NCI-H510A (cell line): ENCODE data around the gene C18orf63.

Experiments used
- DNase-seq: peaks from one replicate; lab custom pipeline; 2025; lab: John Stamatoyannopoulos, UW

C18orf63 gene

DNA sequence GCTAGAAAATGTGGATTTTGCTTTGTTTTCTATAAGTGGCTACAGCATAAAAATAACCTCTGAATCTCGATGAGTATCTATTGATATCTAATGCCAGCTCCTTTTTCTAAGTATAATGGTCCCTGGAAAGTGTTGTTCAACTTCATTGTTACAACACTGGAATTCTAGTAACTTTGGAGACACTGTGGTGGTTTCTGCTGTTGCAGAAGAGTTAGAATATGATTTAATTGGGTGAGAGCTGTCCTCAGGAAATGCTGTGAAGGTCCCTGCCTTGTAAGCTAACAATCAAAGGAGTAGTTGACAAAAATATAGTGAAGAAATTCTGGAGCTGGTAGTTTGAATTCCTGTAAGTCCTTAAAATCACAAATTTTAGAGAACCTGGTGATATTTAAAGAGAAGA lies 62.1 kb downstream of the C18orf63 start:
- no peak for DNase-seq

DNA sequence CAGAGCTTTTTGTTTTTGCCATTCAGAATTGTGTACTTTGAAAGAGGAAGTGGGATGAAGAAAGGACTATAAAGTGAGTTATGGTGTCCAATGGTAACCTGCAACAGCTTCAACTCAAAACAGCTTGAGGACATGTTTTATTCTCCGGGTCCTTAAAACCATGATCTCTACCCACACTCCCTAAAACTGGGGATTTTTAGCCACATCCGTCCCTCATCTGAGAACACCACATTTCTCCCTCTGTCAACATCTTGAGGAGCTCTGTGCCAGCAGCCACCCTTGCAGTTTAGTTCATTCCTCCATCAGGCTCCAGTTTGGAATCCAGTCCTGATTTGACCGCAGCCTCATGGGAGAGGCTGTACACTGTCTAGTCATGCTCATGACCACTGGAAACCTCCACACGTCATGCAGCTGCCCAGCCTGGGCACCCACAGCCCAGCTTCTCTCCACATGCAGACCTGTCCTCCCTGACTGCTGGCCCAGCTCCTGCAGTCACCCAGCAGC lies 62.6 kb downstream of the C18orf63 start:
- no peak for DNase-seq

DNA sequence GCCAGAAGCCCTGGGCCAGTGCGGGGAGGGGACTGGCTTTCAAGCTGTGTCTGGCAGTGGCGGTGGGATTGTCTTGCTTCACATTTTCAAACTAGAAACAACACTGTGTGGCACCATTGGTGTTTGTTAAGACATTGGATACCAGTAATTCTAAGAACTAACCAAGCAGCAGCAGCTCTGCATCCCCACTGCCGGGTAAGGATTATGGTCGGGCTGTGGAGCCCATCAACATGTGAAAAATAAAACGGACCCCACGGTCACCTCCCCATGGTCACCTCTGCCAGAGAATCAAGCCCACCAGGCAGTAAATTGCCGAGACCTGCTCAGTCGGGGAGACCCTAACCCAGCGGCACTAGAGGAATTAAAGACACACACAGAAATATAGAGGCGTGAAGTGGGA lies 65.3 kb downstream of the C18orf63 start:
- DNase-seq: no peak

DNA sequence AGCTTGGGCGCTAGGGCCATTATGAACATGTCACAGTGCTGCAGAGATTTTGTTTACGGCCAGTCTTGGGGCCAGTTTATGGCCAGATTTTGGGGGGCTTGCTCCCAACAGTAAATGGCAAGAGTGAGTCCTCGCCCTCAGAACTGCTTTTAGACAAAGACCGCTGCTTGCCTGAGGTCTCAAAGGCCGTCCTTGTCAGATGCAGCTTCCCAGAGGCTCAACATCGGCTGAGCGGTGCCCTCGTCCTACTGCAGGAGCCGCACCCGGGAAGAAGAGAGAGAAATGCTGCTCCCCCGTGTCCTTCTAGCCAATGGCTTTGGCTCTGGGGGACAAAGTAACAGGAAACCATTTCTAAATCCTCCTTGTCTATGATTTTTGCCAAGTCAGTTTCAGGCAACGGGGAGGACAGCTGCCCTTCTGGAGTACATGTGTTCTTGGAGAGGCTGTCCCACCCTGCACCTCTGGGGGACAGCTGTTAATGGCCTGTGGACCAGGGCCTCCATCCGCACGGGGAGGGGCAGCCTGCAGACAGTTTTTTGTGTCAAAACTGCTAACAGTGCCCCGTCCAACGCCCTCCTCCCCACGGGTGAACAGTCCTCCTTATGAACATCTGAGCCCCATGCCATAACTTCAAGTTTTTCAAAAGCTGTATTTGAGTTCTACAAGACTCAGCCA lies 66.1 kb downstream of the C18orf63 start:
- DNase-seq: no peak

DNA sequence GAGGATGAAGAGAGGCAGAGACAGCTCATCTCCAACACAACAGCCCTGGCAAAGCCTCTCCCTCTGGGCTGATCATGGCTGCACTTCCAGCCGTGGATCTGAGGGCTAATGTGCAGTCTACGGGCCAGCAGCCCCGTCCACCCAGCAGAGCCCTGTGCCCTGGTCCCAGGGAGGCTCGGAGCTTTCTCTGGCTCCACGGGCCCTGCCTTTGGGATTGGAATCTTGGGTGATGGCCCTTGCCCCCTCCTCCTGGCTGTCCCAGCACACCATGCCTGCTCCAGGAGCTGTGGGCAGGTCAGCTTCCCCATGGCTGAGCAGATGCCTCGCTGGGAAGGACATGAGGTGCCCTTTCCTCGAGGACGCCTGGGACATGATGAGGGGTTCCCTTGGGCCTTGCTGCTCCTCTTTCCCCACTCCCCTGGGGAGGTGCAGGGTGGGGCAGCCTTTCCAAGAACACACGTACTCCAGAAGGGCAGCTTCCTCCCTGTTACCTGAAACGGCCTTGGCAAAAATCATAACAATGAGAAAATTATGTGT lies 66.9 kb downstream of the C18orf63 start:
- no peak for DNase-seq

DNA sequence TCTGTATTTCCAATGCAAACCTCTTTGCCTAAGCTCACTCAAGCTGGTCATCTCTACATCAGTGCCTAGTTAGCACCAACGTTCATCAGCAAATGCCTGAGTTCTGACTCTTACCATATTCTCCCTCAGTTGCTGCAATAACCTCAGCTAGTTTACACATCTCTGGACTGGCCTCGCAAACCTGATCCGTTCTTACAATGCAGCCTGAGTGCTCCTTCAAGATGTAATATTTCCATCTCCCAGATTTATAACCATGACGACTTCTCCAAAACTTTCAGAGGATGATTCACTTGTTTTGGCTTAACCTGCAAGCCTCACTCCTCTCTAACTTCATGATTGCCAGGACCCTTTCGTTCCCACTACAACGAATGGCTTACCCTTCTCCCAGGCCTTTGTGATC lies 71.7 kb downstream of the C18orf63 start:
- no peak for DNase-seq

DNA sequence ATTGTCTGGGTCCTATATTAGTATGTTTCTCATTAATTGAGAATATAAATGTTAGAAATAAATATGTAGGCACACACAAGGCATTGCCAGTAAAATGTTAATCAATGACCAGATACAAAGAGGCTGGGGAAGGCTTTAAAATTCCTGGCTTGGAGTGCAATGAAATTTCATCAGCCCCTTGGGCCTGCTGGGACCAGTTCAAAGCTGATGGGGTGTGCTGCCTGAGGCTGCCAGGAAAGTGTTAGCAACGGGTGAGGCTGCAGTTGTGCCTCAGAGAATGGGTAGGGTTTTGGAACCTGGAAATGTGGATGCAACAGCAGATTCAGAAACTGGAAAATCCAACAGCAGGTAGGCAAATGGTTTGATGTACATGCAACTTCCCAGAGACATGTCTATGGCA lies 72.6 kb downstream of the C18orf63 start:
- DNase-seq: no peak

DNA sequence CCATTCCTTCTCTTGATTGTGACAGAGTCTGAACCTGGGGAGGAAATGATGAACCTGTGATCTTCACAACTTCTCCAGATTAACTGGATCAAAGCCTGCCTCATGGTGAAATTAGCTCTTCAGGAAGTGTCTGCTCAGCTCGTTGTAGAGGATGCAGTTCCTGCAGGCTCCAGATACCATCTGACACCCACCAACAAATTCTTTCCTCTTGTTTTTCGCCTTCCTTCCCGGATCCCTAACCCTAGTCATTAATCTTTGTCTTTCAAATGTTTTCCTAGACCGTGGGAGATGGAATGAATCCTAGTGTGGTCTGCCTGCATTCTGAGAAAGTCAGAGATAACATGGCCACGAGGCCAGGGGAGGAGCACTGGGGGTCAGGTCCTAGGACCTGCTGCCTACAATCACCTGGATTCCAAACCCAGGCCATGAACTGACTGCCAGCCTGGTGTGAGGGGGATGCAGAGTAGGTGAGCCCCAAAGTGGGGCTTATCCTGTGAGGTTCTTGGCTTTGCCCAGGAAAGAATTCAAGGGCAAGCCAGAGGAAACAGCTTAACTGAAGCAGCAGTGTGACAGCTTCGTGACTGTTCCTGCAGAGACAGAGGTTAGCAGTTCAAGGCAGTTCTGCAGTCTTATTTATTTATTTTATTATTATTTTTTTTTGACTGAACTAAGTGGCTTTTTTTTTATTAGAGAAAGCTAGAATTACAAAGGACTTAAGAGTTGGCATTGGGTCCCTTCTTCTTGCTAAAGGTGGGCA lies 73.7 kb downstream of the C18orf63 start:
- no peak for DNase-seq

DNA sequence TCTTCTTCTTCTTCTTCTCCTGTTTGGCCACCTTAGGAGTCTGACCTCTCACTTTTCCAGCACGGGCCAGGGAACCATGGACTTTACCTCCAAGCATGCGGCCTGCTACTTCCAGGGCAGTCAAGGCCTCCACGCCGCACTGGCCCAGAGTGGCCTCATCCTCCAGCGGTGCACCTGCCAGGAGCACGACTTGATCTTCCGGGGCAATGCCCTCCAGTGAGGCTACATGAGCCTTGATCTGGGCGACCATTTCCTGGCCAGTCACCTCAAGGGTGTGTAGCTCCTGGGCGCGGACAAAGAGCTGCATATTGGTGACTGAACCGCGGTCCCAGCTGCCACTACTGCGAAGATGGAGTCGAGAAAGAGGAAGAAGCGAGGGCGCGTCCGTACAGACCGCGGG lies 74.4 kb downstream of the C18orf63 start:
- no peak for DNase-seq

DNA sequence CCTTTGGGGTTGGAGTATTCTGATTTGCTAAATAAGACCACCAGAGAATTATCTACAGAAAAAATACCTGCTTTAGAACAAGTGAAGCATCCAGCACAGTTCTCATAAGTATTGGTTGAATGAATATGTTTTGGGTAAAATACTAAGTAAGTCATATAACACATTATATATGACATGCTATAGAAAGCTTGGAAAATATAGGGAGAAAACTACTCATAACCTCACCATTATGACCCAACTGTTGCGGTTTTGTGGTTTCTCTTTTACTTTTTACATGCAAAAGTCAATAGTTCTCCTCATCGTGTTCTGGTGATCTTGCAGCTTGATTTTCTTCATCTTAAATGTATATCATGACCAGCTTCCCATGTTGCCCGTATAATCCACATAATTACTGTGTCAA lies 75.3 kb downstream of the C18orf63 start:
- DNase-seq: no peak

DNA sequence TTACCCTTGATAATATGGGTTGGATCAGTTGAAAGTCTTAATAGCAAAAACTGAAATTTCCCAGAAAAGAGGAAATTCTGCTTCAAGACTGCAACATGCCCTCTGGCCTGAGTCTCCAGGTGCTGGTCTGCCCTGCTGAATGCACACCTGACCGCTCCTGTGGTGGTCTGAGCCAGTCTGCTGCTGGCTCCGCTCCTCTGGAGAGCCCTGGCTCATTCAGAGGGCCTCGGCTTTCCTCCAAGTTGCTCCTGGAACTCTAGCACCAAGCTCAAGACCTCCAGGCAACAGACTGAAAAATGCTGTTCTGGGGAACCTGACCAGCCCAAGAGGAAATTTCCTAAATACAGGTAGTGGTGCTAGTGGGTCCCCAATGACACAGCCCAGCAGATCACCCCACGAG lies 76.7 kb downstream of the C18orf63 start:
- DNase-seq: no peak

DNA sequence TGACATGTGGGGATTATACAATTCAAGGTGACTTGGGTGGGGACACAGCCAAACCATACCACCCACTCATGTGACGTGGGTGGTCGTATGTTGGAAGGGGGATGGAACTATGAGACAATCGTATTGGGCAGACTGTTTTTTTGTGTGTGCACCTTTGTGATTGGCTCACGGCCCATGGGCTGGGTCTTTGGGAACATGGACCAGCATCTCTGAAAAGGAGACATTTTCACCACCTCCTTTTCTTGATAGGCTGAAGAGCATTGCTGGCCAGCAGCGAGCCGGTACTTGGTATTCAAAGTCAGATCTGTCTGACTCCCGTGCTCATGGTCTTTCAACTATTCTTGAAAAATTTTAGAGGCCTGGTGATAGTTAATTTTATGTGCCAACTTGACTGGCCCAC lies 79.4 kb downstream of the C18orf63 start:
- DNase-seq: no peak

DNA sequence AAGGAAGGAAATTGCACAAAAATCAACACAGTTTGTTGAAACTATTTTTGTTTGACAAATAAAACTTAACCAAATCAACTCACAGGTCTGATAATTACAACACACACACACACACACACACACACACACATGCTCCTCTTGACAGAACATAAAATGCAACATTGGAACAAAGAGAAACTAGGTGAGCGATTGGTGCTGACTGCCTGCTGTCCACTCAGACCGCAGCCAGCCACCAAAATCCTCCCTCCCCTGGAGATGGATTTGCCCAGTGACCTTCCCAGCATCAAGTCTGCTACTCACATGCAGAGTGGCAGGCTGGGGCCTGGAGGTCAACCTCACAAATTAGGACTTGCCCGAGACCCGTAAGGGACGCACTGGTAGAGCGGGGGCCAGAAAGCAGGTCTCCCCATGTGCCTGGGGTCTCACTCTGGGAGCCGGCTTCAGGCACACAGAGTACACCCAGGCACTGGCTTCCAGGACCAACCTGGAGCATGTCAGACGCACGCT lies 80.1 kb downstream of the C18orf63 start:
- no peak for DNase-seq

DNA sequence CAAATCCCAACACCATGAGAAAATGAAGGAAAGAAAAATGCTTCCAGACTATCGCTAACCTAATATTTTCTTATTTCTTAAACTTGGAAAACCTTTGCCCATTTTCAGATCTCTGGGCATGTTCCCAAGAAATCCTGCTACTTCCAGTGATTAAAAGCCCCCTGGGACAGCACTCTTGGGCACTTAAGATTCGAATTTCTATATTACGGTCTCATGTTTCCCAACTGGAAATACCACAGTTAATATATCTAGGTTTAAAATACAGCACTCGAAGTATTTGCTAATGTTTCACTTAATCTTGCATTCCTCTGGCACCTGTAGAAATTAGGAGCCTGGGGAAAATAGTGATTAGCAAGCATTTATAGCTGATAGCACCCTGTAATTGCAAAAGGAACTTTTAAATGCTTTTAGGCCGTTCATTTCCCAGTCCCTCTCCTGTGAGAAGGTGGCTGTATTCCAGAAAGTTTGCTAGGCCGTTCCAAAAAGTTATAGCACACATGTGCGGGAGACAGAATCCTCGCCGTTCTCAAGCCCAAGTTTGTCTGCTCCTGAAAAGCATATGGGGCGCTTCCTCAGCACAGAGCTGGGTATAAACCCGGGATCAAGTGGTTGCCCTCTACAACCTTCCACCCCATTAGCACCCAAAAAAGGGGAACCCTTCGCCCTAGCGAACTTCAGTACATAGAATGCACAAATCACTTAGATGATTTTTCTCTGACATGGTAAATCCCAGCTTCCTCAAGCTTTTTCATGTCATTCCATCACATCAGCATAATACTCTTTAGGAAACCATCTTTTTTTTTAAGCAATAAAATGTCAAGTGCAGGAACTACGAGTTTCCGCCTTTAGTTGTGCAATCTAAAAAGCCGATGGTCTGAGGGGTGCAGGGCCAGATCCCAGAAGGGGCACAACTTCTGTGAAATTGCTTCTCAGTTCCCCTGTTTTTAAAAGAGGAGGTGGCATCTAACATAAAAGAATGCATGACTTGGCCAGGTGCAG lies 80.8 kb downstream of the C18orf63 start:
- no peak for DNase-seq

DNA sequence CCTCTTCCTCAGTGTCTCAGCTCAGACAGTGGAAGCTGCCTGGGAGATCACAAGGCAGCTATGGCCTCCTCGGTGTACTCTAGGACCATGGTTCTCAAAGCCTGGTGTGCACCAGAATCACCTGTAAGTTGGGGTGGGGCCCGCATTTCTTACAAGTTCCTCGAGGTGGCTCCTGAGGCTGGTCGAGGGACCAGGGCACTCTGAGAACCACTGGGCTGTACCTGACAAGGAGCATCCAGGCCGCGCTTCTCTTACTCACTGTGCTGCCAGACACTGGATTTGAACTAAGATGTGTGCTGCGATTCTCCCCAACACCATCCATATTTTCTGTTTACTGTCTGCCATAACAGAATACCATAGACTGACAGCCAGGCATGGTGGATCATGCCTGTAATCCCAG lies 81.9 kb downstream of the C18orf63 start:
- DNase-seq: no peak

DNA sequence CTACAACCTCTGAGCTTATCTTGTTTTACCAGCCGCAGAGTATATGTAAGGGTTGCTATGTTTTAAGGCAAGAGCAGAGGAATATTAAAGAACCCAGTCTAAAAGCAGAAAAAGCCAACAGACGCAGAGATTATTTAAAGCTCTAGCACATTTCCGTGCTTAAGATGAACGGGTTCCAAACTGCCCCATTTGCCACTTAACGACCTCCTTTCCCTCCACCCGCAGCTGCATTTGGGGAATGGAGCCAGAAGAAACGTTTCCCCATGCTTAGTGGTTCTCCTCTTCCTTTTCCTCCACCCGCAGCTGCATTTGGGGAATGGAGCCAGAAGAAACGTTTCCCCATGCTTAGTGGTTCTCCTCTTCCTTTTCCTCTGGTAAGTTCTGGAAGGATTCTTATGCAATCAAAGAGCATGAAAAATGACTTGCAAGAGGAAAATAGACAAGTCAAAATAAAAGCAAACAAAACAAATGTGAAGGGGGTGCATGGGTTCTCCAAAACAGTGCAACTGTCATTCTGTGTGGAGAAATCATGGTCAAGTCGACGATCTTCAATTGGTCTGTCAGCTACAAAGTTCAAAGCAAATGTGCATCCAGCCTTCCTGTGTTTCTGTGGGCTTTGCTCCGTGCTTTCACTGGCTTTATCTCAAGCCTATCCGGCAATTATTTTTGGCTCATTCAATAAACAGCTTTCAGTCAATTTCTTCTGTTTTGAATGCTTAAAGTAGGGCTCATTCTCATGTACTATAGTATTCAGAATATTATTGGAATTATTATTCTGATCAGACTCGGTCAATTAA lies 83.7 kb downstream of the C18orf63 start:
- no peak for DNase-seq

DNA sequence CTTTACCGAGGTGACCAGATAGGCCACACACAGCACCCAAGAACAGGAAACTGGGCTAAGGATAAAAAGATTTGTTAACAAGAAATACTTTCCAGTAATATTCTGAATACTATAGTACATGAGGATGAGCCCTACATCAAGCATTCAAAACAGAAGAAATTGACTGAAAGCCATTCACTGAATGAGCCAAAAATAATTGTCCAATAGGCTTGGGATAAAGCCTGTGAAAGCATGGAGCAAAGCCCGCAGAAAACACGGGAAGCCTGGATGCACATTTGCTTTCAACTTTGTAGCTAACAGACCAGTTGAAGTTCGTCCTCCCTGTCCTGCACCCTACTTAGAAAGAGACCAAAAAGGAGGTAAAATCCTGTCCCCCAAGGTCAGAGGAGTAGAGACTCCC lies 85.2 kb downstream of the C18orf63 start:
- DNase-seq: no peak

DNA sequence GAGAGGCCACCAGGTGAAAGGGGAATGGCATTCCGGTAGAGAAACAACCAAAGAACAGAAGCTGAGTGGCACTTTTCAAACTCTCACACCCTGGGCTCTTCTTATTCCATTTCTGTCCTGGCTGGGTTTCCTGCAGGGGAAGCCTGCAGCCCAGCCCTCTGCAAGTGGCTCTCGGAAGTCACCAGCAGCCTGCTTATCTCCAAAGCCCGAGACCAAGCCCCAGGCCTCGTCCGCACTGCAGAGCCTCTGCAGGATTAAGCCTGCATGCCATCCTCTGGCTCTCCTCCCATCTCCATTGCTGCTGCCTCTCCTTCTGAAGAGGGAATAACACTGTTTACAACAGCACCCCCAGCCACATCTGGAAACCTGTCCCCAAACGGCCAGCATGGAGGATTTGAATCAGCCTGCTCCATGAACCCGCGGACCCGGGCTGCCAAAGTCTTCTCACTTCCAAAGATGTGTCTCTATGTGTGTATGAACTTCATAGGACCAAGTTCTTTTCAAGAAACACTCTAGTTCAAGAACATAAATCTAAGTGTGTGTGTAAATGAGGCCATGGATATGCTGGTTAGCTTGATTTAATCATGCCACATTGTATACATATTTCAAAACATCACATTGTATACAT lies 87.3 kb downstream of the C18orf63 start:
- no peak for DNase-seq

DNA sequence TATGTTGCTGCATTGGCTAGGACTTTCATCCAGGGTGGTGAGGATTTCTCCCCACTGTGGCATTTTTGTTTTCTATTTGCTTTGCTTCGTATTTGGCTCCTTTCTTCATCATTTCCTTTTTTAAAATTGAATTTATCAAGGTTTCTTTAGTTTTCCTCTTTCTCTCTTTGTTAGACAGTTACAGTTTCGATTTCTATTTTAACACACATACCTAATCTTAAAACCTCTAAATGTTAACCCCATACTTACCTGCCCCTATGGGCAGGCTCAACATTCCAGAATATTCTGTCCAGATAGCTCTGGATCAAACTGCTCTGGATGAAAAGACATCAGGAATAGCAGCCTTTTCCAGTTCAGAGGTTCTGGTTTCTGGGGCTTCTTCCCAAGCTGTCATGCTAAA lies 92.2 kb downstream of the C18orf63 start:
- no peak for DNase-seq
